Measurements from ENCODE around the gene PELI1.
A peak's percentile ranks its signal among the peaks of the same experiment; 100 is the strongest.

PELI1 gene

GRCh38 chr2:64142741-64143168 lies 1.5 kb downstream of the PELI1 start:
- TF ChIP-seq PRDM6 (tag by site-specific recombination; IDR thresholded peaks at IDR 0.05) (peak; percentile 76), WT1 (tag by site-specific recombination; IDR thresholded peaks at IDR 0.05) (no peak), ZNF704 (tag by site-specific recombination; IDR thresholded peaks at IDR 0.05) (no peak)
- Histone ChIP-seq H3K36me3 (ENCODE audit: control insufficient read depth in 2 of 2, insufficient read depth in 1 of 2, low read length in 2 of 2) (no peaks in the 10 kb centered on the region), H3K9me3 (ENCODE audit: control insufficient read depth, insufficient read depth, low read depth, low read length) (no peaks in the 10 kb centered on the region), H3K4me1 (ENCODE audit: control insufficient read depth, insufficient read depth, low read length) (peaks cover 18% of the 10 kb centered on the region), H3K27ac (ENCODE audit: extremely low read depth, low read depth, low read length) (no peak overlapping the region), H3K4me3 (ENCODE audit: low read depth, low read length) (peak overlapping the region; percentile 100)
- CTCF ChIA-PET: interaction anchor here (1.2 kb wide), 1 partner anchor 37 kb away, joined by 3 read pairs; no protein-coding TSS in a partner anchor
- POLR2A ChIA-PET: interaction anchor here (1.0 kb wide), 1 partner anchor 94 kb away, joined by 4 read pairs; no protein-coding TSS in a partner anchor

- Histone ChIP-seq H3K9me3 (ENCODE audit: control insufficient read depth, insufficient read depth, low read depth, low read length) (no peaks in the 10 kb centered on the region), H3K36me3 (ENCODE audit: control insufficient read depth in 2 of 2, insufficient read depth in 1 of 2, low read length in 2 of 2) (no peaks in the 10 kb centered on the region), H3K4me1 (ENCODE audit: control insufficient read depth, insufficient read depth, low read length) (peaks cover 18% of the 10 kb centered on the region), H3K4me3 (ENCODE audit: low read depth, low read length) (peak overlapping the region; percentile 100), H3K27ac (ENCODE audit: extremely low read depth, low read depth, low read length) (no peak overlapping the region)
- POLR2A ChIA-PET: interaction anchor here (0.5 kb wide), 1 partner anchor 521 kb away, joined by 3 read pairs; no protein-coding TSS in a partner anchor
- CTCF ChIA-PET: interaction anchor here (0.7 kb wide), 1 partner anchor 187 kb away, joined by 4 read pairs; no protein-coding TSS in a partner anchor
- TF ChIP-seq GLI2 (tag by site-specific recombination; IDR thresholded peaks at IDR 0.05; ENCODE audit: borderline replicate concordance, low read depth) (no peak), PRDM1 (tag by site-specific recombination; IDR thresholded peaks at IDR 0.05) (peak; percentile 81)
Observed at GRCh38 chr2:64141674-64142405, 2.4 kb downstream of the PELI1 start.

GRCh38 chr2:64140665-64141200 lies 3.5 kb downstream of the PELI1 start:
- H3K36me3 ChIP-seq (ENCODE audit: control insufficient read depth in 2 of 2, insufficient read depth in 1 of 2, low read length in 2 of 2): no peaks in the 10 kb centered on the region
- TF ChIP-seq ZNF362 (tag by site-specific recombination; IDR thresholded peaks at IDR 0.05) (peak; percentile 93), PRDM6 (tag by site-specific recombination; IDR thresholded peaks at IDR 0.05) (peak; percentile 80), ZNF335 (tag by site-specific recombination; conservative IDR thresholded peaks at IDR 0.05) (0 out of 2 replicates have a peak, but pooled peaks have one; percentile 9), ZNF513 (tag by site-specific recombination; IDR thresholded peaks at IDR 0.05) (no peak), ZSCAN23 (tag by site-specific recombination; IDR thresholded peaks at IDR 0.05) (no peak), ZNF837 (tag by site-specific recombination; IDR thresholded peaks at IDR 0.05) (no peak), ZNF169 (tag by site-specific recombination; IDR thresholded peaks at IDR 0.05) (no peak), ZNF184 (tag by site-specific recombination; IDR thresholded peaks at IDR 0.05) (no peak), ZBTB49 (tag by site-specific recombination; IDR thresholded peaks at IDR 0.05; ENCODE audit: low read depth) (no peak)
- CTCF ChIA-PET: interaction anchor here (0.7 kb wide), 1 partner anchor 186 kb away, joined by 4 read pairs; no protein-coding TSS in a partner anchor
- H3K4me1 ChIP-seq (ENCODE audit: control insufficient read depth, insufficient read depth, low read length): peaks cover 18% of the 10 kb centered on the region
- H3K4me3 ChIP-seq (ENCODE audit: low read depth, low read length): no peak overlapping the region
- H3K27ac ChIP-seq (ENCODE audit: extremely low read depth, low read depth, low read length): no peak overlapping the region
- POLR2A ChIA-PET: interaction anchor here (1.1 kb wide), 1 partner anchor 122 kb away, joined by 4 read pairs; no protein-coding TSS in a partner anchor
- H3K9me3 ChIP-seq (ENCODE audit: control insufficient read depth, insufficient read depth, low read depth, low read length): no peaks in the 10 kb centered on the region
